HPDE6-E6E7 (cell line): ENCODE data around the gene ANKRD44.
"Not testable (repeated sequence)": the region's sequence is repeated elsewhere in the genome, so short reads cannot be mapped to it uniquely, and the experiment has no call there.

Source experiments
- DNase-seq: peaks from one replicate; pipeline ENCODE4 v3.0.0; 2011; ENCODE audit warnings: missing footprints; ENCODE audit errors: extremely low spot score

Gene ANKRD44

DNA sequence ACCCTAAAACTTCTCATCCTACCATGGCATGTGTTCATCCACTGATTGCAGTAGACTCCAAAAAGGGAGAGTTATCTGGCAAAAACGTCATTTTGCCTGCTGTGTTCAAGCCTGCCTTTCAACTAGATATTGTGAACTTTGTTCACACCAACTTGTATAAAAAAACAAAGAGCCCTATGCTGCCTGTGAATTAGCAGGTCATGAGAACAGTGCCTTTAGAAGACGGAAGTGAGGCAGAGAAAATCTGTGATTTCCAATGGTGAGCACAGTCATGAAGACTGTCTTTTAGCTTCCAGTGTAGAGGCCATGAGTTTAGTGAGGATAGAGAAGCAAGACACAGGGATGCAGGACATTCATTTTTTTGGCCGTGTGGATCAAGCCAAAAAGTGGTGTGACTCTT, 280.5 kb downstream of the ANKRD44 start:
- no peak for DNase-seq

GRCh38 chr2:197028633-197029032, 281.9 kb downstream of the ANKRD44 start:
- no peak for DNase-seq

DNA sequence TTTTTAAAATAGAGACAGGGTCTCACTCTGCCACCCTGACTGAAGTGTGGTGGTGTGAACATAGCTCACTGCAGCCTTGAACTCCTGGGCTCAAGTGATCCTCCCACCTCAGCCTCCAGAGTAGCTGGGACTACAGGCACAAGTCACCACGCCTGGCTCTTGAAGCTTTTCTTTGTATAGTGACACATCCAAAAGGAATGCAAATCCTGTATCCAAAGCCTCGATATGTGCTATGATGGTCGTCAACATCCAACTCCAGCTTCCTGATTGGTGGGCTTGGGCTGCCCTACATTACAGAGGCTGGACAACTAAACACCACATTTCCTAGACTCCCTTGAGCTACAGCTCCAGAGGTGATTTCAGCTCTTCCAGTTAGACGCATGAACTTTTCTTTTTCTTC, 282.4 kb downstream of the ANKRD44 start:
- DNase-seq = no peak

DNA sequence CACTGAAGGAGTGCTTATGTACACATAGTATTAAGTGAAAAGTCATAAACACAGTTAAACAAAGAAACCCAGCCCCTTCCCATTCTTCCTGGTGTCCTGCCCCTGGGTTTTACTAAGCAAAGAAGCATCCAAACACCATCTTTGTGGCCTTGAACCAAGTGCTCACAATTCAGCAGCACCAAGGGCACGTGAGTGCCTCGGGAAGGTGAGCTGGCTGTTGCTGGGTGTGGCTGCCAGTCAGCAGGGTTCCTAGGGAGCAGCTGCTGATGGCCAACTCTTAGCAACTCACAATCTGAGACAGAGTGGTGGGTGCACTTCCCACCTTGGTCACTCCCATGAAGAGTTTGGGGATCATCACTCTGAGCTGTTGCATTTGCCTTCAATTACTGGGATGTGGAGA, 286.4 kb downstream of the ANKRD44 start:
- no peak for DNase-seq

- DNase-seq = not testable (repeated sequence)
These were observed 289.7 kb downstream of the ANKRD44 start for GRCh38 chr2:197020921-197021320.

- DNase-seq = no peak
These were observed 297.5 kb downstream of the ANKRD44 start for GRCh38 chr2:197013098-197013497.

DNA sequence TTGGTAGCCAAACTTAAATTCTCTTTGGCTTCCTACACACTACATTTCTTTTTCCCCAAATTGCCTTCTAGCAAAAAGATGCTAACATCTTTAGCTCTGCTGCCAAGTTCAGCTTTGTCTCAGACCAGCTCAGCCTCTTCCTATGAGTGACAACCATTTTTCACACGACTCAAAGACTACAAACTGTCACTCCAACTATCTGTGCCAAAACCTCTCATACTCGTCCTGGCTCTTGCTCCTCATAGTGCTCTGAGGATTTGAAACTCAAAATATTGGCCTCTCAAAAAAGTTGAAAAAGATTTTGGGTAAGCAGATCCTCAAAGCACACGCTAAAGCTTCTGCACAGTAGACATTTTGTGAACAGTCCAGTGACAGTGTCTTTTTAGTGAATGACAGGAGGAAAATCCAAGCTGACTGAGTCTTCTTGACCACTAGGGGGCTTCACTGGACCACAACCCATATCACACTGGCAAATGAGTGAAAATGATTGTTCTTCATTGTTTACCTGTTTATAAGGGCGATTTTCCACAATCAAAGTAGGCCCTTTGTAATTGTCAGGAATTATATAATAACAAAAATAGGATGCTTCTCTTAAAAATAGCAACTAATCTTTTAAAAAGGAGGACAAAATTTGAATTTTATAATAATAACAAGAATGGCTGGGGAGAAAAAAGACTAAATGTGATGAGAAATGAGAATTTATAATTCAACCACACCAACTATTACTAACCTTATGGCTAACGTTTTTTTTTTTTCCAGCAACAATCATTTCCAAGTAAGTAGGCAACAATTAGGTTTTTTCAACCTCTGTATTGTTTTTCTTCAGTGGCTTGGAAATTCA, 298.6 kb downstream of the ANKRD44 start:
- no peak for DNase-seq

- DNase-seq = no peak
These were observed 299.6 kb downstream of the ANKRD44 start for GRCh38 chr2:197011021-197011417.

DNA sequence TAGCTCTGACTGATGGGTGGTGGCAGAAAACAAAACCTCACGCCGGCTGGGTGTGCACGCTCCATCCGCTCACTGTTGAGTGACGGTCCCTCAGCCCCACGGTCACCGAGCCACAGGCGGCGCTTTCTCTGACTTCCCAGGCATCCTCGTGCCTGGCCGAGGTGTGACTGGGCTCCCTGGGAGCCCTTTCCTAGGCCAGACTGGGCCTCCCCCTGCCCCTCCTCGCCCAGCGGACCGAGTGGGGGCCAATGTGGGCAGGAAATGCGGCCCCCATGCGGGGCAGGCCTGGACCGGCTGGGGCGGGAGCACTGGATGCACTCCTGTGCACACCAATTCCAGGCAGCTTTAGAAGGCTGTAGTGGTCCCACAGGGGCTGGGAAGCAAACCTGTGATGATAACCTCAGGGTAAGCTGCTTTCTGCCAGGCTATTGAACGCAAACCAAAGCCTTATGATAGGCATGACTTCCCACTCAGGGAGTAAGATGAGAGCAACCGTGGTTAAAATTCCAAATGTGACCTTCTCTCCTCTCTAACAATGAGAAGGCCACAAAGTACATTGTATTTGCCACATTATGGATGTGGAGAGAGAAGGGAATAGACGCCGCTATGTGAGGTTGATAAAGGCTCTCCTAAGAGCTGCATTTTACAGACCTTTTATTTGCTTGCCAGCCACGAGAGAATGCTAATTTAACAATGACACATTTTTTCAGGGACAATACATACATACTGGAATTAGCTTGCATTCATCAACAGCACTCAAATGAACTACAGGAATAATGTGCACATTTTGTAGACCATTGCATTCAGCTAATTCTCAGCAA, 300.2 kb downstream of the ANKRD44 start:
- DNase-seq = no peak

DNA sequence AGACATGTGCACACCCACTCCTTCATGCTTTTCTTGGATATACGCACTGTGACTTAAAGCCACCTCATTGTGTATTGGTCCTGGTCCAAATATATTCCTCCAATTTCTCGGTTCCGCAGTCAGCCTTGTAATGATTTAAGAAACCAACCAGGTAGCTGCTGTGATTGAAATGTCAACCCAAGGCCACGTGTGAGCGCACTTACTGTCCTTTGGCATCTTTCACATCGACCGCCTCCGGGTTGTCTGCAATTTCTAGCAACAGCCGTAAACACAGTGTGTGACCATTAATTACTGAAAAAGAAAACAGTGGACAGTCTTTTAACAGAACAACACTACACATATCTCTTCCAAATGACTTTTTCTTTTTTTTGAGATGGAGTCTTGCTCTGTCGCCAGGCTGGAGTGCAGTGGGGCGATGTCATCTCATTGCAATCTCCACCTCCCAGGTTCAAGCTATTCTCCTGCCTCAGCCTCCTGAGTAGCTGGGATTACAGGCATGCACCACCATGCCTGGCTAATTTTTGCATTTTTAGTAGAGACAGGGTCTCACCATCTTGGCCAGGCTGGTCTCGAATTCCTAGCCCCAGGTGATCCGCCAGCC, 301.7 kb downstream of the ANKRD44 start:
- not testable (repeated sequence) for DNase-seq

DNA sequence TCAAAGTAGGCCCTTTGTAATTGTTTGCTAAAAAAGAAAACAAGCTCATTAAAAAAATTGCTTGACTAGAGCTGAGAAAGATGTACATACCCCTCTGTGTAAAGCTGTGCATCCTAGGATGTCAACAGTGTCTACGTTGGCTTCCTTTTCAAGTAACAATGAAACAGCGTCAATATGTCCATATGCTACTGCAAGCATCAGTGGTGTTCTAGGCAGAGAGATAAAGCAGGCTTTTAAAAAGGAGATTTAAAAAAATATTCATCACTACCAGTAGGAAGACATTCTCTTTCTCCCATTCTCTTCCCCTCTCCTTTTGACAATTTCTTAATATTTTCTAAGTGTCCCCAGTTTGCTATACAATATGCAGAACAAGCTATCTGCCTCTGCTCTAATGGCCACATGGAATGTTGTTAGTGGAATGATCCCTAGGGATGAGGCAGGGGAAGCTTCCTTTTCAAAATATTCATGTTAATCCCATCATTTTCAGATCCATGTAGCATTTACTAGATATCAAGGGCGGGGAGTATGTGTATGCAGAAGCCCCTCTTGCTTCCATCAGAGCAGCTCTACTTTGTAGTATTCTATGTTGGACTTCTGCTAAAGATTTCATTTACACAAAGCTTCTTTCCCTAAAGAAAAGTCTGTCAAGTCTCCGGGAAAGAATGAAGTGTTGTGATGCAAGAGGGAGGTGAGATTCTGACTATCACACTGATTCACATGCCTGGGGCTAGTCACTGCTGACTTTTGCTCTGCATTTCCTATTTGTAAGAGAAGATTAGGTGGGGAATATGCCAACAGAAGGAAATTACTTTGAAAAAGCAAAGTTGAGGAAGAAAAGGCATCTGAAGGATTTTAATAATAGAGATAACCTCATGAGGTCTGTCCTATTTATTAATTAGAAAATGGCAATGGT, 302.6 kb downstream of the ANKRD44 start:
- peak; percentile 61 for DNase-seq

GRCh38 chr2:197001921-197002320, 308.7 kb downstream of the ANKRD44 start:
- DNase-seq = peak; percentile 29

DNA sequence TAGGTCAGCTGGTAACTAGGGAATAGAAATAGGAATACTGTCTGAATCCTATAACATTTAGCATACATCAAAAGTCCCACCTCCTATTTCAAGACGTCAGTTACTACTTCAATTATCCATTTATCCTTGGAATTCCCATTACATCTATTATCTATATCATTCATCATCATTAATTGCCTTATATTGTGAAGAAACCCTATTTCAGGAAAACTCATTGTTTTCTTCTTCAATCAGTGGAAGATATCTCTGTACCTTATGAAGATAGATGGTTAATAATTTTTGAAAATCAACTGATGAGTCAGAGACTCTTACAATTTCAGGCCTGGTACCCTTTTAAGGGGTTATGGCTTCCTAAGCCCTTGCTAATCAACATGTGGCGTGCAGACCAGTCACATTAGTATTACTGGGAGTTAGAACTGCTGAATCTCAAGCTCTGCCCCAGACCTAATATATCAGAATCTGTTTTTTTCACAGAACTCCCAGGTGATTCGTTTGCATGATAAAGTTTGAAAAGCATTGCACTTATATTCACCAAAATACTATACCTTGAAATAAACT, 314.7 kb downstream of the ANKRD44 start:
- no peak for DNase-seq

GRCh38 chr2:196994764-196995163, 315.8 kb downstream of the ANKRD44 start:
- no peak for DNase-seq

- no peak for DNase-seq
These were observed 317.0 kb downstream of the ANKRD44 start for GRCh38 chr2:196993617-196994016.

DNA sequence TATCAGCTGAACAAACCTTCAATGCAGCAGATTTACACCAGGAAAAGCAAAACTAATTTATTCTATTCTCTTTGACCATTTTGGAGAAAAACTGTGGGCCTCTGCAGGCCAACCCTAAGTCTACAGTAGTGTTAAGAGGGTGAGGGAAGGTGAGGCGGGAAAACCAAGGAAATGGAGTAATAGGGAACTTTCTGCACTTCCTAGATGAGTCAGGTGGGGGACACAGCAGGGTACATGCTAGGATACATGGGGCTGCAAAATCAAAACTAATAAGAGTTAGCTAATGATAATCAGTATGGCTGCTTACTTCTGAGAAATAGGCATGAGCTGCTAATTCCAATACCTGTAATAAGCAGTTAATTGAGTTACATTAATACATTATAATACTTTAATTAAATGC, 318.1 kb downstream of the ANKRD44 start:
- no peak for DNase-seq

GRCh38 chr2:196990788-196991461, 319.7 kb downstream of the ANKRD44 start:
- DNase-seq = no peak

DNA sequence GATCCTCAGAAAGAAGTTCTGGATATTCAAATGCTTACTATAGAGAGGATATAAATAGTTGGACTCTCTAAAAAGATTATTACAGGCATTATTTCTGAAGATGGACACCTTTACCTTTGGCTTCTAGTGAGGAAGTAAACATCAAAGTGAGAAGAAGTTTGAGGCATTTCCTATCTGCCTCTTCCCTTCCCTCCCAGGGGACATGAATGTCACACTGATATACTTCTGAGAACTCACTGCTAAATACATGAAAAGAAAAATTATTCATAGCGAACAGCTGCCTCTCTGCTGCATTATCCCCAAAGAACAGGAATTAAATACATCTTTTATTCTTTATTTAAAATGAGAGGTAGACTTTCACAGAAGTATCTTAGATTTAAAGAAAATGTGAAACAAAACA, 320.5 kb downstream of the ANKRD44 start:
- no peak for DNase-seq

- no peak for DNase-seq
These were observed 321.1 kb downstream of the ANKRD44 start for GRCh38 chr2:196989496-196989895.

DNA sequence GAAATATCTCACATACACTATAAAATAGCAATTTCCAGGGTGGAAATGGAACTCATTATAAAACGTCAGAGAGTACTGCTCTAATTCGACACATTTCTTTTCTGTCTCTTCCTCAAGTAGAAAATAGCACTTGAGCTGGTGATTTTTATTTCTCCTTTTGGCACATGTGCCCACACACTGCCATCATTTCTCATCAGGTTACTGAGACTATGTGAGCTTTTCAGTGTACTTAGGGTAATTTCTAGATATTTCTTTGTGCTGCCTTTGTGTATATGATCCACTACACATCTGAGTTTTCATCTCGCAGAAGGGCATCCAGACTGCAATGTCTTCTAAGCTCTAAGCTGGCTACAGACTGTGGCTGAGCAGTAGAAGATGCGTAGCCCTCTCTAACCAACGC, 321.9 kb downstream of the ANKRD44 start:
- DNase-seq = no peak
